Gastroesophageal sphincter (tissue), 4 donors: ENCODE measurements around the gene FBXW4. TPM values are rescaled to one million over a fixed set of nuclear protein-coding genes. Genes with fewer than 3 reads are reported as not detected.

Source experiments
- ATAC-seq: fragments of 150-250 bp; one replicate; pipeline ENCODE4 v1.9.1; 2016; ENCODE audit warnings: mild to moderate bottlenecking, moderate library complexity
- H3K27ac ChIP-seq, 4 donors: fragments of 200-600 bp; sonication (generic) in 3 of 4; 1 replicate in 3 of 4; 2 replicates in 1 of 4; pipeline ENCODE4 v1.5.1; 2016 to 2019
- H3K27me3 ChIP-seq: fragments of 200-600 bp; sonication (generic); one replicate; pipeline ENCODE4 v1.5.1; 2019
- H3K36me3 ChIP-seq, 2 donors: fragments of 200-600 bp; sonication (generic); one replicate each; pipeline ENCODE4 v1.5.1; 2019; ENCODE audit warnings: control low read depth in 1 of 2
- H3K4me1 ChIP-seq, 3 donors: fragments of 200-600 bp; sonication (generic); 1 replicate in 2 of 3; 2 replicates in 1 of 3; pipeline ENCODE4 v1.5.1; 2016 to 2019; ENCODE audit warnings: control low read depth in 2 of 3
- H3K4me3 ChIP-seq, 2 donors: fragments of 200-600 bp; sonication (generic); one replicate each; pipeline ENCODE4 v1.5.1; 2019; ENCODE audit warnings: mild to moderate bottlenecking in 1 of 2, moderate library complexity in 1 of 2
- H3K9me3 ChIP-seq, 3 donors: fragments of 200-600 bp; sonication (generic); one replicate each; pipeline ENCODE4 v1.5.1; 2017 to 2019; ENCODE audit warnings: control low read depth in 2 of 3
- CTCF ChIP-seq, 4 experiments: fragments of 200-600 bp in 2 of 4; fragments of 450-650 bp in 2 of 4; sonication (generic) in 1 of 4; IDR thresholded peaks; one replicate each; pipeline ENCODE4 v1.5.1; 2017 to 2019; ENCODE audit warnings: antibody characterized with exemption in 4 of 4, mild to moderate bottlenecking in 2 of 4, moderate library complexity in 2 of 4
- EP300 ChIP-seq: sonication (generic); formaldehyde crosslinking; IDR thresholded peaks from one replicate; pipeline ENCODE4 v1.6.1; 2017; ENCODE audit warnings: antibody characterized with exemption, mild to moderate bottlenecking
- POLR2A ChIP-seq, 2 donors: fragments of 450-650 bp; IDR thresholded peaks; one replicate each; pipeline ENCODE4 v1.6.1; 2017; ENCODE audit warnings: antibody characterized with exemption in 2 of 2, mild to moderate bottlenecking in 2 of 2, moderate library complexity in 1 of 2
- POLR2AphosphoS5 ChIP-seq: sonication (generic); formaldehyde crosslinking; IDR thresholded peaks from one replicate; pipeline ENCODE4 v1.6.1; 2017; ENCODE audit warnings: antibody characterized with exemption
- WGBS, 2 donors: methylation state at CpG; one replicate each; pipeline ENCODE4 v1.1.5; 2018; ENCODE audit warnings: low coverage in 1 of 2; 5-methylcytosine and 5-hydroxymethylcytosine counted together
- total RNA-seq, 4 donors: library from RNA; depleted of rRNA; stranded (reverse); fragments of >200 nt; gene quantifications; one replicate each; pipeline ENCODE4 v1.1.0, GENCODE V29; 2016

Gene FBXW4
- total RNA-seq, 4 donors from 2014 or later = 85.4 to 131 (median 112) TPM

- H3K9me3 ChIP-seq = no peaks in the 10 kb centered on the region
- H3K27me3 ChIP-seq = peaks cover 42% of the 10 kb centered on the region
- H3K36me3 ChIP-seq = no peaks in the 10 kb centered on the region
- H3K4me3 ChIP-seq = no peak overlapping the region
- ATAC-seq = no peak
- H3K27ac ChIP-seq = no peak overlapping the region
- no peaks in the 10 kb centered on the region for H3K4me1 ChIP-seq
- TF ChIP-seq POLR2A (IDR thresholded peaks at IDR 0.05) (no peak), EP300 (no peak), POLR2AphosphoS5 (no peak), CTCF (IDR thresholded peaks at IDR 0.05) (no peak)
- 82 to 90% methylated on average over 3 of the region's 3 CpGs for WGBS, 2 donors
Observed at GRCh38 chr10:101718690-101719275, 23.8 kb upstream of the FBXW4 start.

- 81 to 84% methylated on average over 10 of the region's 10 CpGs for WGBS, 2 donors
Observed at GRCh38 chr10:101716891-101717659, 22.1 kb upstream of the FBXW4 start.

GRCh38 chr10:101712997-101713396, 18.0 kb upstream of the FBXW4 start:
- 73 to 93% methylated on average over 2 of the region's 2 CpGs for WGBS, 2 donors
- Histone ChIP-seq H3K27ac (no peak overlapping the region), H3K27me3 (peaks cover 44% of the 10 kb centered on the region), H3K36me3 (no peaks in the 10 kb centered on the region), H3K4me3 (no peak overlapping the region), H3K4me1 (no peaks in the 10 kb centered on the region), H3K9me3 (no peaks in the 10 kb centered on the region)
- TF ChIP-seq POLR2AphosphoS5 (no peak), EP300 (no peak), POLR2A (IDR thresholded peaks at IDR 0.05) (no peak), CTCF (IDR thresholded peaks at IDR 0.05) (no peak)
- ATAC-seq = no peak

More at GRCh38 chr10:101716891-101717659, 22.1 kb upstream of the FBXW4 start:
- no peak for ATAC-seq
- Histone ChIP-seq H3K36me3 (no peaks in the 10 kb centered on the region), H3K9me3 (no peaks in the 10 kb centered on the region), H3K4me3 (no peak overlapping the region), H3K4me1 (no peaks in the 10 kb centered on the region), H3K27me3 (peaks cover 42% of the 10 kb centered on the region), H3K27ac (no peak overlapping the region)
- TF ChIP-seq EP300 = no peak
- no peak for TF ChIP-seq POLR2A (IDR thresholded peaks at IDR 0.05)
- TF ChIP-seq POLR2AphosphoS5 = no peak
- no peak for TF ChIP-seq CTCF (IDR thresholded peaks at IDR 0.05)

- Histone ChIP-seq H3K4me3 (no peak overlapping the region), H3K9me3 (no peaks in the 10 kb centered on the region), H3K4me1 (no peaks in the 10 kb centered on the region), H3K27me3 (peaks cover 40% of the 10 kb centered on the region), H3K36me3 (no peaks in the 10 kb centered on the region), H3K27ac (no peak overlapping the region)
- no peak for ATAC-seq
- TF ChIP-seq POLR2A (IDR thresholded peaks at IDR 0.05) (no peak), POLR2AphosphoS5 (no peak), EP300 (no peak), CTCF (IDR thresholded peaks at IDR 0.05) (no peak)
- WGBS, 2 donors = 53 to 57% methylated on average over 2 of the region's 2 CpGs
Observed at GRCh38 chr10:101710793-101711192, 15.8 kb upstream of the FBXW4 start.
